WTC11 (cell line): ENCODE results near the gene CHIT1.
A peak's percentile ranks its signal among the peaks of the same experiment; 100 is the strongest.

Source experiments
- IRF2 ChIP-seq: sonication (generic); formaldehyde crosslinking; IDR thresholded peaks from 2 replicates; pipeline ENCODE4 v1.8.0; 2022; ENCODE audit warnings: low read depth, missing genetic modification reagents, borderline replicate concordance
- JUN ChIP-seq: sonication (generic); formaldehyde crosslinking; IDR thresholded peaks from 2 replicates; pipeline ENCODE4 v1.8.0; 2023; ENCODE audit warnings: mild to moderate bottlenecking, missing genetic modification reagents
- TF ChIP-seq, protein P1 (sequence below): sonication (generic); formaldehyde crosslinking; IDR thresholded peaks from 2 replicates; pipeline ENCODE4 v1.8.1; 2023; ENCODE audit warnings: mild to moderate bottlenecking, missing genetic modification reagents, moderate library complexity
- TF ChIP-seq, protein P2 (sequence below): fragments of 200-600 bp; IDR thresholded peaks from 2 replicates; pipeline ENCODE4 v1.8.0; 2022; ENCODE audit warnings: antibody characterized with exemption
- TF ChIP-seq, protein P3 (sequence below): sonication (generic); formaldehyde crosslinking; IDR thresholded peaks from 2 replicates; pipeline ENCODE4 v1.8.0; 2022; ENCODE audit warnings: mild to moderate bottlenecking, missing genetic modification reagents

DNA sequence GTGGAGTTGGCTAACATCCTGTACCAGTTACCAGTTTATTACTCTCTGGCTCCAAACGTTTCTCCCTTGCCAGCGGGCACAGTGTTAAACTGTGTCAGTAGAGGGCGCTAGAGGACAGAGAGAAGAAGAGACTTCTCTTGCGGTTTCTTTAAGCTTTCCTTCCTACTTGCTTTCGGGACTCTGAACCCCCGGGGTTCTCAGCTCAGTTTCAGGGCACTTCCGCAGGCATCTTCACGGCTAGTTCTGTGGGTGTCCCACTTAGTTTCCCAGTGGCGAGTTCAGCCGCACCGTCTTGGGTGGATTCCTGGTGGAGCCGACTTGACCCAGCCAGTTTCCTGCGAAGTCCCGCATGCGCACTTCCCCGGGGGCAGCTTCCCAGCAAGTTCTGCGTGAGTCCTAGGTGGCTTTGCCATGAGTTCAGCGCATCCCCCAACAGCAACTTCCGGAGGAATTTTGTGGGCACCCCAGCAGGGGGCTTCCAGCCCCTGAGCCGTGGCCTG, 37.9 kb upstream of the CHIT1 start:
- TF ChIP-seq, protein P1, sequence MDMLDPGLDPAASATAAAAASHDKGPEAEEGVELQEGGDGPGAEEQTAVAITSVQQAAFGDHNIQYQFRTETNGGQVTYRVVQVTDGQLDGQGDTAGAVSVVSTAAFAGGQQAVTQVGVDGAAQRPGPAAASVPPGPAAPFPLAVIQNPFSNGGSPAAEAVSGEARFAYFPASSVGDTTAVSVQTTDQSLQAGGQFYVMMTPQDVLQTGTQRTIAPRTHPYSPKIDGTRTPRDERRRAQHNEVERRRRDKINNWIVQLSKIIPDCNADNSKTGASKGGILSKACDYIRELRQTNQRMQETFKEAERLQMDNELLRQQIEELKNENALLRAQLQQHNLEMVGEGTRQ = no peak
- TF ChIP-seq, protein P2, sequence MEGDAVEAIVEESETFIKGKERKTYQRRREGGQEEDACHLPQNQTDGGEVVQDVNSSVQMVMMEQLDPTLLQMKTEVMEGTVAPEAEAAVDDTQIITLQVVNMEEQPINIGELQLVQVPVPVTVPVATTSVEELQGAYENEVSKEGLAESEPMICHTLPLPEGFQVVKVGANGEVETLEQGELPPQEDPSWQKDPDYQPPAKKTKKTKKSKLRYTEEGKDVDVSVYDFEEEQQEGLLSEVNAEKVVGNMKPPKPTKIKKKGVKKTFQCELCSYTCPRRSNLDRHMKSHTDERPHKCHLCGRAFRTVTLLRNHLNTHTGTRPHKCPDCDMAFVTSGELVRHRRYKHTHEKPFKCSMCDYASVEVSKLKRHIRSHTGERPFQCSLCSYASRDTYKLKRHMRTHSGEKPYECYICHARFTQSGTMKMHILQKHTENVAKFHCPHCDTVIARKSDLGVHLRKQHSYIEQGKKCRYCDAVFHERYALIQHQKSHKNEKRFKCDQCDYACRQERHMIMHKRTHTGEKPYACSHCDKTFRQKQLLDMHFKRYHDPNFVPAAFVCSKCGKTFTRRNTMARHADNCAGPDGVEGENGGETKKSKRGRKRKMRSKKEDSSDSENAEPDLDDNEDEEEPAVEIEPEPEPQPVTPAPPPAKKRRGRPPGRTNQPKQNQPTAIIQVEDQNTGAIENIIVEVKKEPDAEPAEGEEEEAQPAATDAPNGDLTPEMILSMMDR = peak; percentile 85
- TF ChIP-seq JUN (CRISPR knock-in tag) (no peak), IRF2 (no peak)
- TF ChIP-seq, protein P3, sequence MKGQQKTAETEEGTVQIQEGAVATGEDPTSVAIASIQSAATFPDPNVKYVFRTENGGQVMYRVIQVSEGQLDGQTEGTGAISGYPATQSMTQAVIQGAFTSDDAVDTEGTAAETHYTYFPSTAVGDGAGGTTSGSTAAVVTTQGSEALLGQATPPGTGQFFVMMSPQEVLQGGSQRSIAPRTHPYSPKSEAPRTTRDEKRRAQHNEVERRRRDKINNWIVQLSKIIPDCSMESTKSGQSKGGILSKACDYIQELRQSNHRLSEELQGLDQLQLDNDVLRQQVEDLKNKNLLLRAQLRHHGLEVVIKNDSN = no peak
